DMS114 treated with DMSO at 0.1 percent for 48 hours (cell line): ENCODE results near the gene GDE1.
"Not testable (repeated sequence)": the region's sequence is repeated elsewhere in the genome, so short reads cannot be mapped to it uniquely, and the experiment has no call there.

Source experiments
- DNase-seq: peaks from one replicate; lab custom pipeline; 2025; ENCODE audit not compliant: unreplicated experiment; lab: John Stamatoyannopoulos, UW

GDE1 gene, protein sequence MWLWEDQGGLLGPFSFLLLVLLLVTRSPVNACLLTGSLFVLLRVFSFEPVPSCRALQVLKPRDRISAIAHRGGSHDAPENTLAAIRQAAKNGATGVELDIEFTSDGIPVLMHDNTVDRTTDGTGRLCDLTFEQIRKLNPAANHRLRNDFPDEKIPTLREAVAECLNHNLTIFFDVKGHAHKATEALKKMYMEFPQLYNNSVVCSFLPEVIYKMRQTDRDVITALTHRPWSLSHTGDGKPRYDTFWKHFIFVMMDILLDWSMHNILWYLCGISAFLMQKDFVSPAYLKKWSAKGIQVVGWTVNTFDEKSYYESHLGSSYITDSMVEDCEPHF

GRCh38 chr16:19521471-19522396, at the start of gene GDE1:
TSS of gene GDE1 (minus strand) at chr16:19522098. CDS start at chr16:19521964, 134 bp downstream.
- peak; percentile 81 for DNase-seq

GRCh38 chr16:19567560-19567959, 45.7 kb upstream of the GDE1 start:
- no peak for DNase-seq

GRCh38 chr16:19566362-19566761, 44.5 kb upstream of the GDE1 start:
- DNase-seq = no peak

GRCh38 chr16:19563377-19563776, 41.5 kb upstream of the GDE1 start:
- DNase-seq = no peak

- no peak for DNase-seq
Observed at GRCh38 chr16:19560078-19560477, 38.2 kb upstream of the GDE1 start.

- DNase-seq = peak; percentile 58
Observed at GRCh38 chr16:19559242-19559910, 37.5 kb upstream of the GDE1 start.

- DNase-seq = peak; percentile 20
Observed at GRCh38 chr16:19555938-19556771, 34.3 kb upstream of the GDE1 start.

GRCh38 chr16:19555186-19555937, 33.5 kb upstream of the GDE1 start, which contains the start of gene VPS35L:
TSS of gene VPS35L (plus strand) at chr16:19555703. CDS start at chr16:19555730, 27 bp downstream.
- peak; percentile 91 for DNase-seq

DNA sequence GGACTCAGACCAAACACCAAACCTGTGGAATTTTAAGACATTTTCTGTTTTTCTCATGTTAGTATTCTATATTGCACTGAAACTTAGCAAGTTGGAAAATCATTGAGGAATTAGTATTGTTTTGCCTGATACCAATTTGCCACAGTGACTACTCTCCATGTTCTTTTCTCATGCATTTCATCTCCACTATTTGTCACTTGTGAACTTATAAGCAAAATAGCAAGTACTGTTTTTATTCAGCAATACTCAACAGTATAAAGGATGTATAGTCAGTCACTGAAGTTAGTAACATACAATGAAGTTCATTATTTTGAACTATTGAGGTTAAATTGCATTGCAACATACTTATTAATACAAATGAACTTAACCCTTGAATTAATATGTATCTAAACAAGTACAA, 27.8 kb upstream of the GDE1 start:
- DNase-seq = no peak

GRCh38 chr16:19548144-19548543, 26.2 kb upstream of the GDE1 start:
- no peak for DNase-seq

DNA sequence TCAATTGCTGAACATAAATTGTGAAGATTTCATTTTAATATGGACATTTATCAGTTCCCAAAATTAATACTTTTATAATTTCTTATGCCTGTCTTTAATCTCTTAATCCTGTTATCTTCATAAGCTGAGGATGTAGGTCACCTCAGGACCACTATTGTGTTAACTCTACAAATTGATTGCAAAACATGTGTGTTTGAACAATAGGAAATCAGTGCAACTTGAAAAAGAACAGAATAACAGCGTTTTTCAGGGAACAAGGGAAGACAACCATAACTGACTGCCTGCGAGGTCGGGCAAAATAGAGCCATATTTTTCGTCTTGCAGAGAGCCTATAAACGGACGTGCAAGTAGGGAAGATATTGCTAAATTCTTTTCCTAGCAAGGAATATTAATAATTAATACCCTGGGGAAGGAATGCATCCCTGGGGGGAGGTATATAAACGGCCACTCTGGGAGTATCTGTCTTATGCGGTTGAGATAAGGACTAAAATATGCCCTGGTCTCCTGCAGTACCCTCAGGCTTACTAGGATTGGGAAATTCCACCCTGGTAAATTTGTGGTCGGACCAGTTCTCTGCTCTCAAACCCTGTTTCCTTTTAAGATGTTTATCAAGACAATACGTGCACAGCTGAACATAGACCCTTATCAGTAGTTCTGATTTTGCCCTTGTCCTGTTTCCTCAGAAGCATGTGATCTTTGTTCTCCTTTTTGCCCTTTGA, 21.5 kb upstream of the GDE1 start:
- DNase-seq = not testable (repeated sequence)

GRCh38 chr16:19542138-19542821, 20.4 kb upstream of the GDE1 start:
- no peak for DNase-seq

- no peak for DNase-seq
Observed at GRCh38 chr16:19540241-19540970, 18.5 kb upstream of the GDE1 start.

DNA sequence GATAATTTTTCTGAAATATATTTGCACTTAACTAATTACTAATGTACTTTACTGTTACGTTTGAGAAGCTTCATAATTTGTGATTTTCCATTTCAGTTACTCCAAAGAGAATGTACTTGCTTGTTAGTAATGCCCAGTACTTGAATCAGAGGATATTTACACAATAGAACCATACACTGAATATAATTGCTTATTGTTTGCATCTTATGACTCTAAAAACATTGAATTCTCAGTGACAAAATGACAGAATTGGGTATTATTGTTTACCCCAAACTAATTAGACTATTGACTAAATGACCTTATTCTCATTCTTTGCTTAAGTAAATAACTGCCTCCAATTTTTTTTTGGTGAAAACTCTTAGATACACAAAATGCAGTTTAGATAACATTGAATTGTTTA, 10.7 kb upstream of the GDE1 start:
- no peak for DNase-seq

GRCh38 chr16:19528666-19529065, 6.8 kb upstream of the GDE1 start:
- no peak for DNase-seq

GRCh38 chr16:19527161-19527560, 5.3 kb upstream of the GDE1 start:
- no peak for DNase-seq

DNA sequence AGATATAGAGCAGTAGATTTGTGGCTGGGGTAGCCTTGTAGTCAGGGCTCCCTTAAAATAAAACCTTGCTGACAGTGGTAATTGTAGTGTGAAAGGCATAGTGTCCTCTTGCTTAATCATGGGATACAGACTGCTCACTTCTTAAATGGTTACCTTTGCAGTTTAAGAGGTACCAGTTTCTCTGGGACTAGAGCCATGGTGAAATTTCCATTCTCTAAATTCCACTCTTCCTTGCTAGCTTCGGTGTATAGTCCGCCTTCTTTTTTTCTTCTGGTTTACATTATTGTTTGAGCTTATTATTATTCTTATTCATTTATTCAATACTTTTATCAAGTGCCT, 3.5 kb upstream of the GDE1 start:
- DNase-seq = no peak
